ENCODE data around the gene TTC22.

The TTC22 gene

DNA sequence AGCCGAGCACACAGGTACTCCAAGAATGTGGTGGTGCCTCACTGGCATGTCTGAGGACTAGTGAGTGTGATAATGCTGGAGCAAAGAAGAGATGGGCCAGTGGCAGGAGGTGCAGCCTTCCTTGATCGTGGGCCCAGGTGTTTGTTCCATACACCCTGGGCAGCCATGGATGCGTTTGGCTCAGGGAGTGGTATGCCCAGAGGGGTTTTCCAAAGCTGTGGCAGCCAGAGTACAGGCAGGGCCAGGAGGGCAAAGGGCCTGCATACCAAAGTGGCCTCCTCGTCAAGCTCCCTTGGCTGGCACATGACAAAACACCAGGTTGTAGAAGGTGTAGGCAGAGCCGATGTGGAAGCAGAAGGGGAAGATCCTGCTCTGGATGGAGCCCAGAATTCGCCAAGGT, 55.8 kb downstream of the TTC22 start:
- no peak for DNase-seq

DNA sequence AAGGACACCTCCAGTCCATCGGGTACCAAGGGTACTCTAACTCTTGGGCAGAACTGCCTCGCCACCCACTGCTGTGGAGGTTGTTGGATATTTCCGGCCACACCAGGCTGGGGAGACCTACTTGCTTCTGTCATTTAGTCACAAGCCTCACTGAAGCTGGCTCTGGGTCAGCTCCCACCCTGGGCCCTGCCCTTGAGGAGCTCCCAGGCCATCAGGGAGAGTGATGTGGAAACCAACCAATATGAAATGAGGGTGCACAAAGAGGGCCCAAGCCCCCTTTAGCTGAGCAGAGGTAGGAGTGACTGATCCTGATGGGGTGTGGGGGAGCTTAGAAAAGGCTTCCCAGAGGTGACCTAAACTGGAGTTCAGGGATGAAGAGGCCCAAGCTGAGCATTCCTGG, 56.4 kb downstream of the TTC22 start:
- no peak for DNase-seq

DNA sequence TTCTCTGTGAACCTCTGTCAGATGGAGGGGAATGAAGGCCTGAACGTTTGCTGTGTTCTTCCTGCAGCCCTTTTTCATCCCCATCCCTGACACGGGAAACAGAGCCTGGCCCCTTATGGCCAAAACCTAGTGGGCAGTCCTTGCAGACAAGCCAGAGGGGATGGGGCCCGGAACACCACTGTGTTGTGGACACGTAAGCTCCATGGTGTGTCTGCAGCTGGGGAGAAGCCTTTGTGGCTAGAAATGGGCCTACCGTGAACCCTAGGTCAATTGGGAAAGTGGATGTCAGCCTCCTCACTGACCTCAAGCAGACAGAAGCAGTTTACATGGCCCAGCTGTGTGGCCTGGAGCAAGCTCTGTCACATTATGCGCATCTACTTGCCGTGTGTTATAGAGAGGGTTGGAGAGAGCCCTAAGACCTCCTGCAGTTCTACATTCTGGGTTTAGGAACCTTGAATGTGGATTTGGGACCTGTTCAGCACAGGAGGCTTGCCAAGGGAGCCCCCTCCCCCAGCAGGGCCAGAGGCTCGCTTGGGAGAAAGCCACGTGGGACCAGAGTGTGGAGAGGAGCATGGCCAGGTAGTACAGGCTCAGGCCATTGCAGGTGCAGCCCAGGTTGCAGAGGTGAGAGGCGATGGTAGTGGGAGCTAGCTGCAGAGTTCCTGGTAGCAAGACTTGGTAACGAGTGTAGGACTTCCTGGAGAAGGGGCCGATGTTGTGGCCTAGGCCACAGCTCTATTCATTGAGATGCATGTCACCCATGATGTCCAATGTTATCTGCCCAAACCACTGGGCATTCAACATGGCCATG, 57.5 kb downstream of the TTC22 start:
- DNase-seq = no peak

DNA sequence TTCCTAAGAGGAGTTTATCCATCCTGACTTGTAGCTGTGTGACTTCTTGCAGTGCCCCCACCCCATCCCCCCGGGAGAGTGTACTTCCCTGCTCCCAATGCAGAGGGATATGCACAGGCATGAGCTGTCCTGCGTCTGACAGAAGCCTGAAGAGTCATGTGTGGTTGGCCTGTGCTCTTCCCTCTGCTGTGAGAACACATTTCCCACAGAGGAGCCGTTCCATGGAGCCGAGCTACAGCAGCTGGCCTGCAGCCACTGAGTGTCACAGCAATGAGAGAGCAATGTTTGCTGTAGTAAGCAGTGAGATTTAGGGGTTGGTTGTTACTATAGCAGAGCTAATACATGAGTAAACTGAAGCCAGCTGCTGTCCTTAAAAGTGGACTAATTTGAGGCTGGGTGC, 58.8 kb downstream of the TTC22 start:
- DNase-seq = no peak

DNA sequence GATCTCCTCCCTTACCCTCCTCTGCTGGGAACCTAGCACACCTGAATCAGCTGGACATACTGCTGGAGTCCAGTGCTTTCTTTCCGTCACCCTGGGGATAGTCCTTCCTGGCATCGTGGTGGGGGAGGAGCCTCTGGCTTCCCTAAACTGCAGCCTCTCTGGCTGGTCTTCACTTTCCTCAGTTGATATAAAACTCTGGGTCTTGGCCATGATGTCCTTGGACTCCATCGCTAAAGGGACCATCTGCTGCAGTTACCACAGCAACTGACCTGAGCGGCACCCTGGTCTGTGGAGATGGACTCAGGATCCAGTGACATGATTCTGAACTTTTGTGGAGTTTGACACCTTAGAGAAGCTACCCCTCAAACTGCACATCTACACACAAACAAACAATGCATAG, 59.6 kb downstream of the TTC22 start:
- DNase-seq = no peak

DNA sequence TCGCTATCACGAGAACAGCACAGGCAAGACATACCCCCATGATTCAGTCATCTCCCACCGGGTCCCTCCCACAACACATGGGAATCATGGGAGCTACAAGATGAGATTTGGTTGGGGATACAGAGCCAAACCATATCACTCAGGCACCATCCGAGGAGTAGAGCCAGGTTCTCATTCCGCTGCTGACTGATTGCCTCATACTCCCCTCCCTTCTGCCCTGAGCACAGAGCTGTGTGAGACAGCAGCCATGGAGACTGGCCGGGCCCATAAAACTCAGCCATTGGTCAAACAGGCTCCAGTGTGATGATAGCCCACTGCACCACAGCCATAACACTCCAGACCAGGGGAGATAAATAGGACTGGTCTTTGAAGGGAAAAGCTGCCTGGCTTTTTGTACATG, 62.9 kb downstream of the TTC22 start:
- DNase-seq = no peak

DNA sequence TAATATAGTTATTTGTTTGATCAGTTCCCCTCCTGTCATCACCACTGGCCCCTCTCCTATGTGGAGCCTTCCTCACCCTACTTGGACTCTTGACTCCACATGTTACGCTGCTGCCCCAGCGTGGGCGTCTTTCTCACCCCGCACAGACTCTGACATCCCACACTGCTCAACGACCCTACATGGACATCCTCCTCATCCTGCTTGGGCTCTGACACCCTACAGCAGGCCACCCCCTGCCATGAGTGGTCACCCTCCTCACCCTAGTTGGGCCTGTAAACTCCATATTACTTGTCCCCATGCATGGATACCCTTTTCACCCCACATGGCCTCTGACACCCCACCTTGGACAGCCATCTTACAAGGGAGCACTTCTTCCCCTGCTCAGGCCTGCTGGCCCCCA, 64.4 kb downstream of the TTC22 start:
- no peak for DNase-seq

All from CD4-positive, alpha-beta T cell treated with Interleukin-17A for 4 hours (primary cell).